Spinal cord (tissue), 10 donors: Measurements from ENCODE around the gene LIN28B. TPM values are rescaled to one million over a fixed set of nuclear protein-coding genes. Genes with fewer than 3 reads are reported as not detected.
"Not testable (repeated sequence)": the region's sequence is repeated elsewhere in the genome, so short reads cannot be mapped to it uniquely, and the experiment has no call there.

ENCODE experiments used
- DNase-seq, 6 donors: peaks; one replicate each; pipeline versions ENCODE4 v3.0.0 to v3.0.0-alpha.2; 2013 to 2015; ENCODE audit warnings: low spot score in 6 of 6, low read depth in 4 of 6
- H3K27ac ChIP-seq: one replicate; pipeline ENCODE4 v1.5.1; 2013; ENCODE audit warnings: low read depth, low read length, control low read depth
- H3K27me3 ChIP-seq: one replicate; pipeline ENCODE4 v1.6.1; 2013; ENCODE audit warnings: low read length; ENCODE audit not compliant: control insufficient read depth, insufficient read depth
- H3K36me3 ChIP-seq: one replicate; pipeline ENCODE4 v1.6.1; 2013; ENCODE audit warnings: low read length; ENCODE audit not compliant: control insufficient read depth, insufficient read depth
- H3K4me1 ChIP-seq: one replicate; pipeline ENCODE4 v1.6.1; 2013; ENCODE audit warnings: low read length; ENCODE audit not compliant: control insufficient read depth, insufficient read depth
- H3K4me3 ChIP-seq: one replicate; pipeline ENCODE4 v1.5.1; 2013; ENCODE audit warnings: low read depth, low read length, control low read depth
- H3K9me3 ChIP-seq: one replicate; pipeline ENCODE4 v1.6.1; 2013; ENCODE audit warnings: low read length; ENCODE audit not compliant: control insufficient read depth, insufficient read depth
- WGBS: methylation state at CpG from one replicate; pipeline ENCODE4 v1.1.5; 2013; ENCODE audit warnings: missing lambda C conversion rate; ENCODE audit not compliant: insufficient coverage; 5-methylcytosine and 5-hydroxymethylcytosine counted together
- polyA plus RNA-seq, 2 donors: library from polyadenylated mRNA; unstranded; fragments of 120-200 nt; gene quantifications; one replicate each; pipeline ENCODE4 v1.2.1, GENCODE V29; 2013; ENCODE audit not compliant: insufficient read length in 2 of 2
- total RNA-seq, 2 donors: library from RNA; depleted of rRNA in 1 of 2; stranded (reverse); fragments of 120-200 nt in 1 of 2; fragments of >200 nt in 1 of 2; gene quantifications; one replicate each; pipeline versions ENCODE4 v1.2.3 to v1.2.4, GENCODE V29; 2013 to 2014
- donor health status: healthy.

LIN28B gene
- total and polyA plus RNA-seq, 4 donors, result 0.44 to 1.7 (median 1.1) TPM

- WGBS, result 100% methylated on average over 3 of the region's 5 CpGs
- H3K27me3 ChIP-seq, result no peaks in the 10 kb centered on the region
- no peaks in the 10 kb centered on the region for H3K9me3 ChIP-seq
- H3K27ac ChIP-seq, result no peak overlapping the region
- H3K4me1 ChIP-seq, result no peaks in the 10 kb centered on the region
- no peaks in the 10 kb centered on the region for H3K36me3 ChIP-seq
- H3K4me3 ChIP-seq, result no peak overlapping the region
- no peak for DNase-seq
Measured at GRCh38 chr6:104983296-104983695, 26.4 kb downstream of the LIN28B start.

- H3K27ac ChIP-seq, result no peak overlapping the region
- H3K4me1 ChIP-seq, result no peaks in the 10 kb centered on the region
- H3K27me3 ChIP-seq, result no peaks in the 10 kb centered on the region
- no peaks in the 10 kb centered on the region for H3K9me3 ChIP-seq
- no peak overlapping the region for H3K4me3 ChIP-seq
- no peaks in the 10 kb centered on the region for H3K36me3 ChIP-seq
- no peak for DNase-seq
- WGBS, result no CpG with 5 or more reads among the region's 4 CpGs
Measured at GRCh38 chr6:104983776-104984175, 26.9 kb downstream of the LIN28B start.

GRCh38 chr6:104984831-104985230 lies 27.9 kb downstream of the LIN28B start:
- no peaks in the 10 kb centered on the region for H3K4me1 ChIP-seq
- no CpG with 5 or more reads among the region's 1 CpG for WGBS
- H3K9me3 ChIP-seq, result no peaks in the 10 kb centered on the region
- no peaks in the 10 kb centered on the region for H3K36me3 ChIP-seq
- H3K27me3 ChIP-seq, result no peaks in the 10 kb centered on the region
- no peak for DNase-seq
- no peak overlapping the region for H3K4me3 ChIP-seq
- H3K27ac ChIP-seq, result no peak overlapping the region

GRCh38 chr6:104985875-104986274 lies 29.0 kb downstream of the LIN28B start:
- not testable (repeated sequence) for H3K27ac ChIP-seq, DNase-seq, H3K9me3 ChIP-seq, H3K4me3 ChIP-seq, H3K4me1 ChIP-seq, H3K27me3 ChIP-seq, H3K36me3 ChIP-seq
- WGBS, result 86% methylated on average over 1 of the region's 4 CpGs

GRCh38 chr6:104986625-104987024 lies 29.7 kb downstream of the LIN28B start:
- no peak for DNase-seq
- no peaks in the 10 kb centered on the region for H3K27me3 ChIP-seq
- WGBS, result 72% methylated on average over 2 of the region's 3 CpGs
- H3K36me3 ChIP-seq, result no peaks in the 10 kb centered on the region
- no peaks in the 10 kb centered on the region for H3K4me1 ChIP-seq
- no peaks in the 10 kb centered on the region for H3K9me3 ChIP-seq
- no peak overlapping the region for H3K4me3 ChIP-seq
- H3K27ac ChIP-seq, result no peak overlapping the region

- no peak overlapping the region for H3K27ac ChIP-seq
- 100% methylated on average over 2 of the region's 3 CpGs for WGBS
- no peaks in the 10 kb centered on the region for H3K36me3 ChIP-seq
- H3K4me3 ChIP-seq, result no peak overlapping the region
- no peak for DNase-seq
- H3K4me1 ChIP-seq, result no peaks in the 10 kb centered on the region
- H3K9me3 ChIP-seq, result no peaks in the 10 kb centered on the region
- H3K27me3 ChIP-seq, result no peaks in the 10 kb centered on the region
Measured at GRCh38 chr6:104987218-104987617, 30.3 kb downstream of the LIN28B start.

- Histone ChIP-seq H3K4me1 (no peaks in the 10 kb centered on the region), H3K27ac (no peak overlapping the region), H3K4me3 (no peak overlapping the region), H3K36me3 (no peaks in the 10 kb centered on the region), H3K27me3 (no peaks in the 10 kb centered on the region), H3K9me3 (no peaks in the 10 kb centered on the region)
- DNase-seq, result no peak
- WGBS, result no CpG with 5 or more reads among the region's 1 CpG
Measured at GRCh38 chr6:104990085-104990484, 33.2 kb downstream of the LIN28B start.

- not testable (repeated sequence) for H3K27me3 ChIP-seq, DNase-seq, H3K4me3 ChIP-seq, H3K4me1 ChIP-seq, H3K36me3 ChIP-seq, H3K27ac ChIP-seq, H3K9me3 ChIP-seq
- WGBS, result 97% methylated on average over 25 of the region's 37 CpGs
Measured at GRCh38 chr6:104991062-104991461, 34.2 kb downstream of the LIN28B start.

- 100% methylated on average over 2 of the region's 7 CpGs for WGBS
Measured at GRCh38 chr6:104993576-104993975, 36.7 kb downstream of the LIN28B start.

GRCh38 chr6:104995989-104996617 lies 39.2 kb downstream of the LIN28B start:
- no peaks in the 10 kb centered on the region for H3K9me3 ChIP-seq
- no peak overlapping the region for H3K4me3 ChIP-seq
- no peaks in the 10 kb centered on the region for H3K27me3 ChIP-seq
- H3K36me3 ChIP-seq, result no peaks in the 10 kb centered on the region
- 95% methylated on average over 2 of the region's 2 CpGs for WGBS
- H3K27ac ChIP-seq, result no peak overlapping the region
- DNase-seq, result peak in 1 of 6 donors; percentile 12
- H3K4me1 ChIP-seq, result no peaks in the 10 kb centered on the region

More at GRCh38 chr6:104993576-104993975, 36.7 kb downstream of the LIN28B start:
- not testable (repeated sequence) for H3K27ac ChIP-seq, H3K36me3 ChIP-seq, DNase-seq, H3K27me3 ChIP-seq, H3K4me1 ChIP-seq, H3K9me3 ChIP-seq, H3K4me3 ChIP-seq
